Sigmoid colon (tissue), 7 donors: ENCODE results near the gene CSTA. TPM values are rescaled to one million over a fixed set of nuclear protein-coding genes. Genes with fewer than 3 reads are reported as not detected.

Experiments used
- DNase-seq: peaks from one replicate; pipeline ENCODE4 v3.0.0-alpha.2; 2019
- H3K27ac ChIP-seq, 4 donors: fragments of 200-600 bp; sonication (generic); one replicate each; pipeline ENCODE4 v1.5.1; 2016 to 2019; ENCODE audit warnings: mild to moderate bottlenecking in 1 of 4
- H3K27me3 ChIP-seq, 3 donors: fragments of 200-600 bp; sonication (generic); one replicate each; pipeline ENCODE4 v1.5.1; 2019; ENCODE audit warnings: mild to moderate bottlenecking in 1 of 3
- H3K36me3 ChIP-seq, 4 donors: fragments of 200-600 bp; sonication (generic); one replicate each; pipeline ENCODE4 v1.5.1; 2016 to 2019
- H3K4me1 ChIP-seq, 4 donors: fragments of 200-600 bp; sonication (generic); one replicate each; pipeline ENCODE4 v1.5.1; 2017 to 2019
- H3K4me3 ChIP-seq, 4 donors: fragments of 200-600 bp; sonication (generic); one replicate each; pipeline ENCODE4 v1.5.1; 2017 to 2019; ENCODE audit warnings: mild to moderate bottlenecking in 2 of 4, moderate library complexity in 1 of 4
- H3K9me3 ChIP-seq, 4 donors: fragments of 200-600 bp in 3 of 4; sonication (generic) in 3 of 4; one replicate each; pipeline versions ENCODE4 v1.5.1 to v1.6.1; 2013 to 2019
- EP300 ChIP-seq, 4 donors: sonication (generic); formaldehyde crosslinking; IDR thresholded peaks; one replicate each; pipeline ENCODE4 v1.6.1; 2017; ENCODE audit warnings: antibody characterized with exemption in 4 of 4
- POLR2A ChIP-seq, 2 donors: fragments of 450-650 bp; IDR thresholded peaks; one replicate each; pipeline ENCODE4 v1.6.1; 2016; ENCODE audit warnings: antibody characterized with exemption in 2 of 2, mild to moderate bottlenecking in 2 of 2, moderate library complexity in 2 of 2
- POLR2AphosphoS5 ChIP-seq, 4 donors: sonication (generic); formaldehyde crosslinking; IDR thresholded peaks; one replicate each; pipeline ENCODE4 v1.6.1; 2017; ENCODE audit warnings: antibody characterized with exemption in 4 of 4
- WGBS, 2 donors: extraction: QIAGEN DNeasy Blood & Tissue Kit; methylation state at CpG; one replicate each; pipeline ENCODE4 v1.1.7; 2013; 5-methylcytosine and 5-hydroxymethylcytosine counted together
- intact Hi-C: fragments of 100-400 bp; cut with DNase I; formaldehyde crosslinking; loops from one replicate; pipeline ENCODE4 v1.15.1; 2023
- polyA plus RNA-seq, 3 donors: library from polyadenylated mRNA; stranded (reverse); fragments of 200-250 nt; gene quantifications; one replicate each; pipeline ENCODE4 v1.2.3, GENCODE V29; 2013
- total RNA-seq, 4 donors: library from RNA; depleted of rRNA; stranded (reverse); fragments of >200 nt; gene quantifications; one replicate each; pipeline ENCODE4 v1.1.0, GENCODE V29; 2016
- TF ChIP-seq, protein P1 (sequence below), 4 experiments: fragments of 450-650 bp in 3 of 4; fragments of 200-600 bp in 1 of 4; IDR thresholded peaks; one replicate each; pipeline ENCODE4 v1.5.1; 2016 to 2019; ENCODE audit warnings: antibody characterized with exemption in 4 of 4, mild to moderate bottlenecking in 3 of 4, moderate library complexity in 2 of 4
- donor health status: healthy with polysubstance abuse.
- donor health status: Bipolar disorder and iron deficiency.
- donor health status: healthy.

CSTA gene
- total and polyA plus RNA-seq, 7 donors, result 1.9 to 20.4 (median 9.9) TPM; not detected in 2

DNA sequence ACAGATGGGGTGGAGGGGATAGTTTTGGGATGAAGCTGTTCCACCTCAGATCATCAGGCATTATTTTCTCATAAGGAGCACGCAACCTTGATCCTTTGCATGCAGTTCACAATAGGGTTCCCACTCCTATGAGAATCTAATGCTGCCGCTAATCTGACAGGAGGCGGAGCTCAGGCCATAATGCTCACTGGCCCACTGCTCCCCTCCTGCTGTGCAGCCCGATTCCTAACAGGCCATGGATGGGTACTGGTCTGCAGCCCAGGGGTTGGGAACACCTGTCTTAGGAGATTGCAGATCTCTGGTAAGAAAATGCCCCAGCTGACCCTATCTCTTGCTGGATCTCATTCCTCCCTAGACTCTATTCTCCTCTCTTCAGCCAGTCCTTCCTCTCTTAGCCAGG is 6.8 kb downstream of the CSTA start:
- no peak for DNase-seq
- WGBS, 2 donors, result 89 to 93% methylated on average over 4 of the region's 4 CpGs
- no peak overlapping the region for H3K4me3 ChIP-seq
- no peaks in the 10 kb centered on the region for H3K4me1 ChIP-seq
- H3K36me3 ChIP-seq, result no peaks in the 10 kb centered on the region
- no peaks in the 10 kb centered on the region for H3K27me3 ChIP-seq
- H3K9me3 ChIP-seq, result no peaks in the 10 kb centered on the region
- TF ChIP-seq EP300 (IDR thresholded peaks at IDR 0.05) (no peak), POLR2A (IDR thresholded peaks at IDR 0.05) (no peak)
- TF ChIP-seq, protein P1, sequence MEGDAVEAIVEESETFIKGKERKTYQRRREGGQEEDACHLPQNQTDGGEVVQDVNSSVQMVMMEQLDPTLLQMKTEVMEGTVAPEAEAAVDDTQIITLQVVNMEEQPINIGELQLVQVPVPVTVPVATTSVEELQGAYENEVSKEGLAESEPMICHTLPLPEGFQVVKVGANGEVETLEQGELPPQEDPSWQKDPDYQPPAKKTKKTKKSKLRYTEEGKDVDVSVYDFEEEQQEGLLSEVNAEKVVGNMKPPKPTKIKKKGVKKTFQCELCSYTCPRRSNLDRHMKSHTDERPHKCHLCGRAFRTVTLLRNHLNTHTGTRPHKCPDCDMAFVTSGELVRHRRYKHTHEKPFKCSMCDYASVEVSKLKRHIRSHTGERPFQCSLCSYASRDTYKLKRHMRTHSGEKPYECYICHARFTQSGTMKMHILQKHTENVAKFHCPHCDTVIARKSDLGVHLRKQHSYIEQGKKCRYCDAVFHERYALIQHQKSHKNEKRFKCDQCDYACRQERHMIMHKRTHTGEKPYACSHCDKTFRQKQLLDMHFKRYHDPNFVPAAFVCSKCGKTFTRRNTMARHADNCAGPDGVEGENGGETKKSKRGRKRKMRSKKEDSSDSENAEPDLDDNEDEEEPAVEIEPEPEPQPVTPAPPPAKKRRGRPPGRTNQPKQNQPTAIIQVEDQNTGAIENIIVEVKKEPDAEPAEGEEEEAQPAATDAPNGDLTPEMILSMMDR (IDR thresholded peaks at IDR 0.05), result no peak
- intact Hi-C loops, result no loop called here
- H3K27ac ChIP-seq, result no peak overlapping the region

- DNase-seq, result no peak
- no peaks in the 10 kb centered on the region for H3K9me3 ChIP-seq
- no peak overlapping the region for H3K27ac ChIP-seq
- H3K4me1 ChIP-seq, result no peaks in the 10 kb centered on the region
- intact Hi-C loops, result no loop called here
- no peaks in the 10 kb centered on the region for H3K27me3 ChIP-seq
- no peaks in the 10 kb centered on the region for H3K36me3 ChIP-seq
- 95 to 97% methylated on average over 8 of the region's 8 CpGs for WGBS, 2 donors
- TF ChIP-seq POLR2AphosphoS5 (IDR thresholded peaks at IDR 0.05) (no peak), EP300 (IDR thresholded peaks at IDR 0.05) (no peak), POLR2A (IDR thresholded peaks at IDR 0.05) (no peak)
- TF ChIP-seq, protein P1 (IDR thresholded peaks at IDR 0.05), result no peak
- no peak overlapping the region for H3K4me3 ChIP-seq
These were observed 7.5 kb downstream of the CSTA start for GRCh38 chr3:122332551-122332950.

GRCh38 chr3:122342803-122343202 is 17.8 kb downstream of the CSTA start:
- Histone ChIP-seq H3K4me3 (no peak overlapping the region), H3K9me3 (no peaks in the 10 kb centered on the region), H3K27me3 (no peaks in the 10 kb centered on the region), H3K36me3 (no peaks in the 10 kb centered on the region), H3K4me1 (no peaks in the 10 kb centered on the region), H3K27ac (no peak overlapping the region)
- TF ChIP-seq POLR2A (IDR thresholded peaks at IDR 0.05) (no peak), EP300 (IDR thresholded peaks at IDR 0.05) (no peak), POLR2AphosphoS5 (IDR thresholded peaks at IDR 0.05) (no peak)
- TF ChIP-seq, protein P1 (IDR thresholded peaks at IDR 0.05), result no peak
- 86 to 95% methylated on average over 1 of the region's 1 CpG for WGBS, 2 donors
- no peak for DNase-seq
- intact Hi-C loops, result no loop called here

DNA sequence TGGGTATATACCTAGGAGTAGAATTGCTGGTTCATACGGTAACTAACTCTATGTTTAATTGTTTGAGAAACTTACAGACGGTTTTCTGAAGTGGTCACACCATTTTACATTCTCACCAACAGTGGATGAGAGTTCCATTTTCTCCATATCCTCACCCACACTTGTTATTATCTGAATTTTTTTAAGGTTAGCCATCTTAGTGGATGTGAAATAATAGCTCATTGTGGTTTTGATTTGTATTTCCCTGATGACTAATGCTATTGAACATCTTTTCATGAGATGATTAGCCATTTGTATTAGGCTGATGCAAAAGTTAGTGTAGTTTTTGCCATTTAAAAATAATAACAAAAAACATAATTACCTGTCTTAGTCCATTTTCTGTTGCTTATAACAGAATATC is 18.6 kb downstream of the CSTA start:
- Histone ChIP-seq H3K27me3 (no peaks in the 10 kb centered on the region), H3K4me1 (no peaks in the 10 kb centered on the region), H3K36me3 (no peaks in the 10 kb centered on the region), H3K4me3 (no peak overlapping the region), H3K9me3 (no peaks in the 10 kb centered on the region), H3K27ac (no peak overlapping the region)
- WGBS, 2 donors, result 88 to 91% methylated on average over 2 of the region's 2 CpGs
- DNase-seq, result no peak
- intact Hi-C loops, result no loop called here
- TF ChIP-seq, protein P1 (IDR thresholded peaks at IDR 0.05), result no peak
- TF ChIP-seq EP300 (IDR thresholded peaks at IDR 0.05), result no peak
- no peak for TF ChIP-seq POLR2A (IDR thresholded peaks at IDR 0.05)
- no peak for TF ChIP-seq POLR2AphosphoS5 (IDR thresholded peaks at IDR 0.05)

- TF ChIP-seq, protein P1 (IDR thresholded peaks at IDR 0.05), result no peak
- TF ChIP-seq POLR2A (IDR thresholded peaks at IDR 0.05) (no peak), EP300 (IDR thresholded peaks at IDR 0.05) (no peak), POLR2AphosphoS5 (IDR thresholded peaks at IDR 0.05) (no peak)
- no peak overlapping the region for H3K4me3 ChIP-seq
- no peaks in the 10 kb centered on the region for H3K36me3 ChIP-seq
- WGBS, 2 donors, result 86 to 97% methylated on average over 1 of the region's 1 CpG
- H3K9me3 ChIP-seq, result no peaks in the 10 kb centered on the region
- intact Hi-C loops, result no loop called here
- no peak overlapping the region for H3K27ac ChIP-seq
- no peaks in the 10 kb centered on the region for H3K4me1 ChIP-seq
- no peak for DNase-seq
- no peaks in the 10 kb centered on the region for H3K27me3 ChIP-seq
These were observed 24.1 kb downstream of the CSTA start for GRCh38 chr3:122349171-122349570.
